ENCODE results near the gene ZNFX1.
A peak's percentile ranks its signal among the peaks of the same experiment; 100 is the strongest.
"Not testable (repeated sequence)": the region's sequence is repeated elsewhere in the genome, so short reads cannot be mapped to it uniquely, and the experiment has no call there.

The ZNFX1 gene

DNA sequence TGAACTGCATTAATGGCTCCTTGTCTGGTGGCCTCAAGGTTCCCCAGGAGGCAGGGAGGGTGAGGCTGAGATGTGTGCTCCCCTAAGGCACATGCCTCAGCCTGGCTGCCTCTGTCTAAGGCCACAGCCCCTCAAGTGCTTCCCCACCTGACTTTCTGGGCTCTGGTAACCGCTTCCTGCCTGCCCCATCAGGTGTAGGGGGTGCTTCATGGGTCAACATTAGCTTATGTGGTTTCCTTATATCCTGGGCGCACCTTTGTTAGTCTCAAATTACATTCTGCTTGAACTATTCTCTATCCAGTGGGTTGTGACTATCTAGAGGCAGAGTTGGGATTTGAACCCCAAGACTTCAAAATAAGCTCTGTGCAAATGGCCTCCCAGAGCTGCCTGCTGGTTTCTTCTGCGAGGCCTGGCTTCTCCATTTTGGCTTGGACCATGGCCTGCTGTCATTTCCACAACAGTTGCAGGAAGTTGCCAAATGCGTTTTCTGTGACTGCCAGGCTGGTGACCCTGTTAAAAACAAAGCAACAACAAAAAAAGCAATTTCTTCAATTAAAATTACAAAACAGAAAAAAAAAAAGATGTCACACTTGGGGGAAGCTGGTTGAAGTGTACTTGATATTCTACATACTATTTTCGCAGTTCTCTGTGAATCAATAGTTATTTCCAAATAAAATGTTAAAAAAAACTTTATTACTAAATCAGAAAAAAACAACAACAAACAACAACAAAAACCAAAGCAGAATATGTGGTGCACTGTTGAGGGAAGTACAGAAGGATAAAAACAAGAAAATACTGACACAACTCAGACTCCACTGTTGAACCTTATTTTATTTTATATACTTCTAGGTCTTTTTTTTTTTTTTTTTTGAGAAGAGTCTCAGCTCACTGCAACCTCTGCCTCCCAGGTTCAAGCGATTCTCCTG lies 20.0 kb upstream of the ZNFX1 start:
- Histone ChIP-seq H2AFZ (ENCODE audit: low read depth, low read length) (no peak overlapping the region), H3K4me3 (ENCODE audit: low read length) (no peak overlapping the region), H3K36me3 (replicated peaks; ENCODE audit: low read depth, low read length) (peaks cover 33% of the 10 kb centered on the region), H4K20me1 (ENCODE audit: insufficient read depth, low read length) (0 out of 2 replicates have a peak, but pooled peaks cover 3% of the 10 kb centered on the region), H3K79me2 (ENCODE audit: low read length) (no peaks in the 10 kb centered on the region), H3K27ac (ENCODE audit: low read length) (no peak overlapping the region), H3K27me3 (ENCODE audit: low read depth, low read length) (no peaks in the 10 kb centered on the region), H3K9me3 (ENCODE audit: insufficient read depth, low read length) (no peaks in the 10 kb centered on the region), H3K4me2 (ENCODE audit: low read length) (no peak overlapping the region), H3K9ac (ENCODE audit: low read length) (no peak overlapping the region), H3K4me1 (ENCODE audit: low read length) (no peaks in the 10 kb centered on the region)
- no peak for TF ChIP-seq EZH2phosphoT487 (IDR thresholded peaks at IDR 0.05; ENCODE audit: low read depth)
- TF ChIP-seq, protein P1, sequence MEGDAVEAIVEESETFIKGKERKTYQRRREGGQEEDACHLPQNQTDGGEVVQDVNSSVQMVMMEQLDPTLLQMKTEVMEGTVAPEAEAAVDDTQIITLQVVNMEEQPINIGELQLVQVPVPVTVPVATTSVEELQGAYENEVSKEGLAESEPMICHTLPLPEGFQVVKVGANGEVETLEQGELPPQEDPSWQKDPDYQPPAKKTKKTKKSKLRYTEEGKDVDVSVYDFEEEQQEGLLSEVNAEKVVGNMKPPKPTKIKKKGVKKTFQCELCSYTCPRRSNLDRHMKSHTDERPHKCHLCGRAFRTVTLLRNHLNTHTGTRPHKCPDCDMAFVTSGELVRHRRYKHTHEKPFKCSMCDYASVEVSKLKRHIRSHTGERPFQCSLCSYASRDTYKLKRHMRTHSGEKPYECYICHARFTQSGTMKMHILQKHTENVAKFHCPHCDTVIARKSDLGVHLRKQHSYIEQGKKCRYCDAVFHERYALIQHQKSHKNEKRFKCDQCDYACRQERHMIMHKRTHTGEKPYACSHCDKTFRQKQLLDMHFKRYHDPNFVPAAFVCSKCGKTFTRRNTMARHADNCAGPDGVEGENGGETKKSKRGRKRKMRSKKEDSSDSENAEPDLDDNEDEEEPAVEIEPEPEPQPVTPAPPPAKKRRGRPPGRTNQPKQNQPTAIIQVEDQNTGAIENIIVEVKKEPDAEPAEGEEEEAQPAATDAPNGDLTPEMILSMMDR (IDR thresholded peaks at IDR 0.05; ENCODE audit: low read depth, low read length): no peak

DNA sequence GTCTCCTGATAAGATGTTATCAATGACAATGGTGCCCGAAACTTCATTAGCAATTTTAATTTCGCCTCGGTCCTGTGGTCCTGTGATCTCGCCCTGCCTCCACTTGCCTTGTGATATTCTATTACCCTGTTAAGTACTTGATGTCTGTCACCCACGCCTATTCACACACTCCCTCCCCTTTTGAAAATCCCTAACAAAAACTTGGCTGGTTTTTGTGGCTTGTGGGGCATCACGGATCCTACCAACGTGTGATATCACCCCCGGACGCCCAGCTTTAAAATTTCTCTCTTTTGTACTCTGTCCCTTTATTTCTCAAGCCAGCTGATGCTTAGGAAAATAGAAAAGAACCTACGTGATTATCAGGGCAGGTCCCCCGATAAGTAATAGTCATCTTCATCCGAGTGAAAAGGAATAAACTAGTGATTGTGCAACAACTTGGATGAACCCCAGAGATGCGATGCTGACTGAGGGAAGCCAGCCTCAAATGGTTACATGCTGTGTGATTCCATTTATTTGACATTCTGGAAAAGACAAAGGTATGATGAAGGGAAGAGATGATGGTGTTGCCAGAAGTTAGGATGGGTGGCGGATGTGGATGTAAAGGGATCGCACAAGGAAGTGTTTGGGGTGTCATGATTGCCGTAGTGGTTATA lies 16.3 kb upstream of the ZNFX1 start:
- not testable (repeated sequence) for H3K4me3 ChIP-seq (ENCODE audit: low read length); H3K9me3 ChIP-seq (ENCODE audit: insufficient read depth, low read length); H3K9ac ChIP-seq (ENCODE audit: low read length); H3K27ac ChIP-seq (ENCODE audit: low read length); H3K27me3 ChIP-seq (ENCODE audit: low read depth, low read length); H2AFZ ChIP-seq (ENCODE audit: low read depth, low read length); H3K79me2 ChIP-seq (ENCODE audit: low read length); H3K4me2 ChIP-seq (ENCODE audit: low read length)
- peaks cover 58% of the 10 kb centered on the region for H3K36me3 ChIP-seq (replicated peaks; ENCODE audit: low read depth, low read length)
- H4K20me1 ChIP-seq (ENCODE audit: insufficient read depth, low read length): peaks cover 37% of the 10 kb centered on the region
- H3K4me1 ChIP-seq (ENCODE audit: low read length): peaks cover 21% of the 10 kb centered on the region

DNA sequence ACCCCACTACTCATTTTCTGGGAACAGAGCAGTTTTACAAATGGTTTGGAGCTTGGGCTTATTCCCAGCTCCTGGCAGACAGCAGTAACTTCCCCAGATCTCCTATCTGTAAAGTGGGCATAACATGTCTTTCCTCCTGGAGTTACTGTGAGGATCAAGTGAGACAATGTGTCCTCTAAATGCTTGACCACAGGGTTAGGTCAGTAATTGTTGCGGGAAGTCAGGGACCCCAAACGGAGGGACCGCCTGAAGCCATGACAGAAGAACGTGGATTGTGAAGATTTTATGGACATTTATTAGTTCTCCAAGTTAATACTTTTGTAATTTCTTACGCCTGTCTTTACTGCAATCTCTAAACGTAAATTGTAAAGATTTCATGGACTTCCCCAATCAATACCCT lies 15.3 kb upstream of the ZNFX1 start:
- H3K9ac ChIP-seq (ENCODE audit: low read length): no peak overlapping the region
- no peak overlapping the region for H3K4me3 ChIP-seq (ENCODE audit: low read length)
- no peaks in the 10 kb centered on the region for H3K9me3 ChIP-seq (ENCODE audit: insufficient read depth, low read length)

DNA sequence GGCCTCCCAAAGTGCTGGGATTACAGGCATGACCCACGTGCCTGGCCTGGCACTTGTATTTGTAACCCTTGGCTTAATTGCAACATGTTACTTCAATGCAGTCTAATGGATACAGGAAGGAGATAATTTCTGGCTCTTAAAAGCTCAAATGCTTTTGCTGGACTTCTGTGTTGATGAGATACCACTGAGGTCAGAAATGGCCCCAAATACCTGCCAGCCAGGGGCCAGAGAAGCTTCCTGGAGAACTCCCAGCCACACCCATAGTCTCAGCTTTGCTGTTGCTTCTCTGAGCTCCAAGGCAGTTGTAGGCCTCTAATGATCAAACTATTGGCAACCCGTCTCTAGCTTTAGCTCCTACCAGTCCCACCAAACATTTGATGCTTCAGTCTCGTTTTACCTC lies 14.2 kb upstream of the ZNFX1 start:
- H3K27ac ChIP-seq (ENCODE audit: low read length): peak overlapping the region; percentile 50
- H3K36me3 ChIP-seq (replicated peaks; ENCODE audit: low read depth, low read length): peaks cover 73% of the 10 kb centered on the region
- no peak overlapping the region for H3K9ac ChIP-seq (ENCODE audit: low read length)
- peaks cover 35% of the 10 kb centered on the region for H3K4me1 ChIP-seq (ENCODE audit: low read length)
- peaks cover 24% of the 10 kb centered on the region for H3K79me2 ChIP-seq (ENCODE audit: low read length)
- H3K4me3 ChIP-seq (ENCODE audit: low read length): no peak overlapping the region
- no peak overlapping the region for H3K4me2 ChIP-seq (ENCODE audit: low read length)
- H4K20me1 ChIP-seq (ENCODE audit: insufficient read depth, low read length): peaks cover 59% of the 10 kb centered on the region
- no peak for TF ChIP-seq EZH2phosphoT487 (IDR thresholded peaks at IDR 0.05; ENCODE audit: low read depth)
- TF ChIP-seq, protein P1 (IDR thresholded peaks at IDR 0.05; ENCODE audit: low read depth, low read length): no peak
- no peak overlapping the region for H2AFZ ChIP-seq (ENCODE audit: low read depth, low read length)
- H3K27me3 ChIP-seq (ENCODE audit: low read depth, low read length): no peaks in the 10 kb centered on the region
- H3K9me3 ChIP-seq (ENCODE audit: insufficient read depth, low read length): peaks cover 4% of the 10 kb centered on the region; the same call in 1 of the 2 replicates

More for the DNA sequence above, 15.3 kb upstream of the ZNFX1 start:
- Histone ChIP-seq H3K27ac (ENCODE audit: low read length) (no peak overlapping the region), H3K4me2 (ENCODE audit: low read length) (no peak overlapping the region), H4K20me1 (ENCODE audit: insufficient read depth, low read length) (peaks cover 47% of the 10 kb centered on the region), H2AFZ (ENCODE audit: low read depth, low read length) (no peak overlapping the region), H3K4me1 (ENCODE audit: low read length) (peaks cover 30% of the 10 kb centered on the region), H3K36me3 (replicated peaks; ENCODE audit: low read depth, low read length) (peaks cover 65% of the 10 kb centered on the region), H3K79me2 (ENCODE audit: low read length) (peaks cover 12% of the 10 kb centered on the region), H3K27me3 (ENCODE audit: low read depth, low read length) (no peaks in the 10 kb centered on the region)
- TF ChIP-seq, protein P1 (IDR thresholded peaks at IDR 0.05; ENCODE audit: low read depth, low read length): no peak
- no peak for TF ChIP-seq EZH2phosphoT487 (IDR thresholded peaks at IDR 0.05; ENCODE audit: low read depth)
